ENCODE data around the gene ZNF547.

The ZNF547 gene

GRCh38 chr19:57350877-57351805, 12.2 kb upstream of the ZNF547 start, which contains the start of gene ZNF304:
Gene ZNF304, plus strand, starts transcription at chr19:57351271. Its CDS starts 394 bp downstream, at chr19:57351665.
- Histone ChIP-seq H3K4me3 (ENCODE audit: control insufficient read depth in 1 of 7, extremely low read depth in 1 of 7, insufficient read depth in 4 of 7, low read depth in 2 of 7, low read length in 6 of 7) (peak within 1 kb of the TSS; percentile 89 to 99 (median 99)), H3K9me3 (ENCODE audit: control extremely low read depth in 1 of 5, control insufficient read depth in 4 of 5, insufficient read depth in 2 of 5, low read depth in 1 of 5, low read length in 4 of 5) (peaks cover 0 to 27% (median 10%) of the 10 kb centered on the region in 5 experiments), H3K27me3 (replicated peaks in 2 of 5; ENCODE audit: control insufficient read depth in 4 of 5, insufficient read depth in 5 of 5, low read length in 4 of 5) (no peaks in the 10 kb centered on the region), H3K4me1 (ENCODE audit: control extremely low read depth in 1 of 4, control insufficient read depth in 4 of 4, insufficient read depth in 4 of 4, low read length in 3 of 4) (peaks cover 3 to 19% (median 15%) of the 10 kb centered on the region in 4 experiments), H3K36me3 (ENCODE audit: control insufficient read depth in 4 of 4, insufficient read depth in 4 of 4, low read length in 3 of 4) (peaks cover 14 to 32% (median 28%) of the 10 kb centered on the region in 4 experiments), H3K27ac (ENCODE audit: insufficient read depth in 1 of 2, low read depth in 1 of 2, low read length in 2 of 2, poor library complexity in 1 of 2, severe bottlenecking in 2 of 2) (peak within 1 kb of the TSS; percentile 86 to 93)
- ChIA-PET CTCF (no interaction called here), POLR2A (interaction anchor here (0.6 kb wide), 1 partner anchor 250 kb away, joined by 6 read pairs; no protein-coding TSS in a partner anchor)
- WGBS (ENCODE audit: insufficient coverage): 2% methylated on average over 50 of the region's 57 CpGs
- DNase-seq: peak; percentile 92 to 95 (median 92)

- H3K9me3 ChIP-seq (ENCODE audit: control extremely low read depth in 1 of 5, control insufficient read depth in 4 of 5, insufficient read depth in 2 of 5, low read depth in 1 of 5, low read length in 4 of 5): peaks cover 0 to 34% (median 17%) of the 10 kb centered on the region in 5 experiments
- H3K4me3 ChIP-seq (ENCODE audit: control insufficient read depth in 1 of 7, extremely low read depth in 1 of 7, insufficient read depth in 4 of 7, low read depth in 2 of 7, low read length in 6 of 7): peak overlapping the region; percentile 89 to 99 (median 99)
- no peaks in the 10 kb centered on the region for H3K27me3 ChIP-seq (replicated peaks in 2 of 5; ENCODE audit: control insufficient read depth in 4 of 5, insufficient read depth in 5 of 5, low read length in 4 of 5)
- POLR2A ChIA-PET: no interaction called here
- H3K27ac ChIP-seq (ENCODE audit: insufficient read depth in 1 of 2, low read depth in 1 of 2, low read length in 2 of 2, poor library complexity in 1 of 2, severe bottlenecking in 2 of 2): peak overlapping the region; percentile 86 to 93
- peaks cover 18 to 40% (median 35%) of the 10 kb centered on the region in 4 experiments for H3K36me3 ChIP-seq (ENCODE audit: control insufficient read depth in 4 of 4, insufficient read depth in 4 of 4, low read length in 3 of 4)
- 10% methylated on average over 6 of the region's 7 CpGs for WGBS (ENCODE audit: insufficient coverage)
- peak in 1 of 3 donors; percentile 23 for DNase-seq
- CTCF ChIA-PET: no interaction called here
- peaks cover 3 to 19% (median 15%) of the 10 kb centered on the region in 4 experiments for H3K4me1 ChIP-seq (ENCODE audit: control extremely low read depth in 1 of 4, control insufficient read depth in 4 of 4, insufficient read depth in 4 of 4, low read length in 3 of 4)
These were observed 11.5 kb upstream of the ZNF547 start for GRCh38 chr19:57351867-57352266.

- DNase-seq: no peak
- POLR2A ChIA-PET: no interaction called here
- Histone ChIP-seq H3K4me3 (ENCODE audit: control insufficient read depth in 1 of 7, extremely low read depth in 1 of 7, insufficient read depth in 4 of 7, low read depth in 2 of 7, low read length in 6 of 7) (no peak overlapping the region), H3K9me3 (ENCODE audit: control extremely low read depth in 1 of 5, control insufficient read depth in 4 of 5, insufficient read depth in 2 of 5, low read depth in 1 of 5, low read length in 4 of 5) (peaks cover 0 to 51% (median 25%) of the 10 kb centered on the region in 5 experiments), H3K4me1 (ENCODE audit: control extremely low read depth in 1 of 4, control insufficient read depth in 4 of 4, insufficient read depth in 4 of 4, low read length in 3 of 4) (peaks cover 3 to 12% (median 10%) of the 10 kb centered on the region in 4 experiments), H3K27me3 (replicated peaks in 2 of 5; ENCODE audit: control insufficient read depth in 4 of 5, insufficient read depth in 5 of 5, low read length in 4 of 5) (no peaks in the 10 kb centered on the region), H3K27ac (ENCODE audit: insufficient read depth in 1 of 2, low read depth in 1 of 2, low read length in 2 of 2, poor library complexity in 1 of 2, severe bottlenecking in 2 of 2) (no peak overlapping the region), H3K36me3 (ENCODE audit: control insufficient read depth in 4 of 4, insufficient read depth in 4 of 4, low read length in 3 of 4) (peaks cover 28 to 63% (median 54%) of the 10 kb centered on the region in 4 experiments)
- WGBS (ENCODE audit: insufficient coverage): 100% methylated on average over 3 of the region's 4 CpGs
- CTCF ChIA-PET: no interaction called here
These were observed 7.4 kb upstream of the ZNF547 start for GRCh38 chr19:57355916-57356315.

- Histone ChIP-seq H3K9me3 (ENCODE audit: control extremely low read depth in 1 of 5, control insufficient read depth in 4 of 5, insufficient read depth in 2 of 5, low read depth in 1 of 5, low read length in 4 of 5) (peaks cover 0 to 51% (median 25%) of the 10 kb centered on the region in 5 experiments), H3K27me3 (replicated peaks in 2 of 5; ENCODE audit: control insufficient read depth in 4 of 5, insufficient read depth in 5 of 5, low read length in 4 of 5) (no peaks in the 10 kb centered on the region), H3K36me3 (ENCODE audit: control insufficient read depth in 4 of 4, insufficient read depth in 4 of 4, low read length in 3 of 4) (peaks cover 28 to 63% (median 54%) of the 10 kb centered on the region in 4 experiments), H3K4me1 (ENCODE audit: control extremely low read depth in 1 of 4, control insufficient read depth in 4 of 4, insufficient read depth in 4 of 4, low read length in 3 of 4) (peaks cover 0 to 3% (median under 1%) of the 10 kb centered on the region in 4 experiments), H3K4me3 (ENCODE audit: control insufficient read depth in 1 of 7, extremely low read depth in 1 of 7, insufficient read depth in 4 of 7, low read depth in 2 of 7, low read length in 6 of 7) (no peak overlapping the region), H3K27ac (ENCODE audit: insufficient read depth in 1 of 2, low read depth in 1 of 2, low read length in 2 of 2, poor library complexity in 1 of 2, severe bottlenecking in 2 of 2) (no peak overlapping the region)
- ChIA-PET POLR2A (no interaction called here), CTCF (interaction anchor here (1.1 kb wide), 1 partner anchor 32 kb away, joined by 3 read pairs; no protein-coding TSS in a partner anchor)
- 96% methylated on average over 5 of the region's 5 CpGs for WGBS (ENCODE audit: insufficient coverage)
- no peak for DNase-seq
These were observed 5.9 kb upstream of the ZNF547 start for GRCh38 chr19:57357406-57357805.

GRCh38 chr19:57359300-57359699, 4.1 kb upstream of the ZNF547 start:
- H3K9me3 ChIP-seq (ENCODE audit: control extremely low read depth in 1 of 5, control insufficient read depth in 4 of 5, insufficient read depth in 2 of 5, low read depth in 1 of 5, low read length in 4 of 5): peaks cover 0 to 41% (median 21%) of the 10 kb centered on the region in 5 experiments
- no peak for DNase-seq
- POLR2A ChIA-PET: no interaction called here
- no peak overlapping the region for H3K27ac ChIP-seq (ENCODE audit: insufficient read depth in 1 of 2, low read depth in 1 of 2, low read length in 2 of 2, poor library complexity in 1 of 2, severe bottlenecking in 2 of 2)
- peaks cover 26 to 49% (median 45%) of the 10 kb centered on the region in 4 experiments for H3K36me3 ChIP-seq (ENCODE audit: control insufficient read depth in 4 of 4, insufficient read depth in 4 of 4, low read length in 3 of 4)
- CTCF ChIA-PET: no interaction called here
- H3K27me3 ChIP-seq (replicated peaks in 2 of 5; ENCODE audit: control insufficient read depth in 4 of 5, insufficient read depth in 5 of 5, low read length in 4 of 5): no peaks in the 10 kb centered on the region
- H3K4me3 ChIP-seq (ENCODE audit: control insufficient read depth in 1 of 7, extremely low read depth in 1 of 7, insufficient read depth in 4 of 7, low read depth in 2 of 7, low read length in 6 of 7): no peak overlapping the region
- peaks cover 3 to 13% (median 7%) of the 10 kb centered on the region in 4 experiments for H3K4me1 ChIP-seq (ENCODE audit: control extremely low read depth in 1 of 4, control insufficient read depth in 4 of 4, insufficient read depth in 4 of 4, low read length in 3 of 4)

GRCh38 chr19:57362419-57362818, 932 bp upstream of the ZNF547 start:
- peak overlapping the region in 1 of 2 experiments; percentile 93 for H3K27ac ChIP-seq (ENCODE audit: insufficient read depth in 1 of 2, low read depth in 1 of 2, low read length in 2 of 2, poor library complexity in 1 of 2, severe bottlenecking in 2 of 2)
- no CpG with 5 or more reads among the region's 2 CpGs for WGBS (ENCODE audit: insufficient coverage)
- peaks cover 5 to 18% (median 14%) of the 10 kb centered on the region in 4 experiments for H3K36me3 ChIP-seq (ENCODE audit: control insufficient read depth in 4 of 4, insufficient read depth in 4 of 4, low read length in 3 of 4)
- no peaks in the 10 kb centered on the region for H3K27me3 ChIP-seq (replicated peaks in 2 of 5; ENCODE audit: control insufficient read depth in 4 of 5, insufficient read depth in 5 of 5, low read length in 4 of 5)
- peaks cover 0 to 11% (median 4%) of the 10 kb centered on the region in 5 experiments for H3K9me3 ChIP-seq (ENCODE audit: control extremely low read depth in 1 of 5, control insufficient read depth in 4 of 5, insufficient read depth in 2 of 5, low read depth in 1 of 5, low read length in 4 of 5)
- H3K4me1 ChIP-seq (ENCODE audit: control extremely low read depth in 1 of 4, control insufficient read depth in 4 of 4, insufficient read depth in 4 of 4, low read length in 3 of 4): peaks cover 3 to 16% (median 8%) of the 10 kb centered on the region in 4 experiments
- DNase-seq: no peak
- peak overlapping the region in 6 of 7 experiments; percentile 60 to 93 (median 83) for H3K4me3 ChIP-seq (ENCODE audit: control insufficient read depth in 1 of 7, extremely low read depth in 1 of 7, insufficient read depth in 4 of 7, low read depth in 2 of 7, low read length in 6 of 7)
- ChIA-PET CTCF (no interaction called here), POLR2A (no interaction called here)
